Measurements from ENCODE around the gene MYO7B.

The MYO7B gene

GRCh38 chr2:127670055-127670956 lies 134.8 kb downstream of the MYO7B start:
- no peak overlapping the region for H2BK15ac ChIP-seq (ENCODE audit: low read depth, poor library complexity, severe bottlenecking)

GRCh38 chr2:127670957-127671290 lies 135.4 kb downstream of the MYO7B start:
- H4K8ac ChIP-seq (ENCODE audit: low read length): no peak overlapping the region
- H3K23ac ChIP-seq (ENCODE audit: low read length in 2 of 2): no peak overlapping the region
- H3K27ac ChIP-seq (ENCODE audit: low read length, poor library complexity, severe bottlenecking): no peak overlapping the region
- H2BK12ac ChIP-seq (ENCODE audit: low read length in 2 of 2): no peak overlapping the region
- DNase-seq: no peak
- H3K18ac ChIP-seq (ENCODE audit: low read depth in 1 of 2, low read length in 2 of 2): no peak overlapping the region
- no peak overlapping the region for H3K9ac ChIP-seq (ENCODE audit: low read length)
- H3K36me3 ChIP-seq (ENCODE audit: control insufficient read depth in 1 of 2, insufficient read depth in 2 of 2, low read depth in 1 of 2, low read length in 2 of 2): peaks cover 0 to 17% of the 10 kb centered on the region in 2 experiments
- no peak overlapping the region for H3K14ac ChIP-seq (ENCODE audit: low read length in 2 of 2)
- H3K4me3 ChIP-seq (ENCODE audit: insufficient read depth in 1 of 2, low read depth in 1 of 2, low read length in 2 of 2): no peak overlapping the region
- peaks cover 11% of the 10 kb centered on the region for H3K79me1 ChIP-seq (replicated peaks; ENCODE audit: low read length, poor library complexity, severe bottlenecking)
- no peak overlapping the region for H2BK120ac ChIP-seq (ENCODE audit: low read depth, low read length)
- H4K91ac ChIP-seq (ENCODE audit: low read length): no peak overlapping the region
- H3K27me3 ChIP-seq (ENCODE audit: control insufficient read depth in 1 of 2, insufficient read depth in 1 of 2, low read length in 2 of 2): peaks cover 6 to 11% of the 10 kb centered on the region in 2 experiments
- no peak overlapping the region for H2BK15ac ChIP-seq (ENCODE audit: low read depth, poor library complexity, severe bottlenecking)
- H2BK5ac ChIP-seq (ENCODE audit: low read depth, low read length, poor library complexity, severe bottlenecking): no peak overlapping the region
- H2AK5ac ChIP-seq (ENCODE audit: low read length, severe bottlenecking): no peak overlapping the region
- H2AFZ ChIP-seq (ENCODE audit: low read depth, low read length): no peak overlapping the region
- H3K4me2 ChIP-seq (ENCODE audit: low read length, poor library complexity, severe bottlenecking): no peak overlapping the region
- H3K4me1 ChIP-seq (ENCODE audit: control insufficient read depth, insufficient read depth, low read depth, low read length): peaks cover 23% of the 10 kb centered on the region
- WGBS: 100% methylated on average over 2 of the region's 5 CpGs
- H3K9me3 ChIP-seq (ENCODE audit: control insufficient read depth, low read length): peaks cover 3% of the 10 kb centered on the region
- H3K4ac ChIP-seq (ENCODE audit: low read depth in 1 of 2, low read length in 2 of 2): no peak overlapping the region

More at GRCh38 chr2:127670055-127670956, 134.8 kb downstream of the MYO7B start:
- Histone ChIP-seq H2BK120ac (ENCODE audit: low read depth, low read length) (no peak overlapping the region), H4K91ac (ENCODE audit: low read length) (no peak overlapping the region), H2AK5ac (ENCODE audit: low read length, severe bottlenecking) (no peak overlapping the region), H2AFZ (ENCODE audit: low read depth, low read length) (no peak overlapping the region), H3K18ac (ENCODE audit: low read depth in 1 of 2, low read length in 2 of 2) (no peak overlapping the region), H3K79me1 (replicated peaks; ENCODE audit: low read length, poor library complexity, severe bottlenecking) (peaks cover 14% of the 10 kb centered on the region), H3K27me3 (ENCODE audit: control insufficient read depth in 1 of 2, insufficient read depth in 1 of 2, low read length in 2 of 2) (peaks cover 7 to 10% of the 10 kb centered on the region in 2 experiments), H3K27ac (ENCODE audit: low read length, poor library complexity, severe bottlenecking) (no peak overlapping the region), H3K4me3 (ENCODE audit: insufficient read depth in 1 of 2, low read depth in 1 of 2, low read length in 2 of 2) (no peak overlapping the region), H3K36me3 (ENCODE audit: control insufficient read depth in 1 of 2, insufficient read depth in 2 of 2, low read depth in 1 of 2, low read length in 2 of 2) (peaks cover 0 to 17% of the 10 kb centered on the region in 2 experiments), H3K4me2 (ENCODE audit: low read length, poor library complexity, severe bottlenecking) (no peak overlapping the region), H3K14ac (ENCODE audit: low read length in 2 of 2) (no peak overlapping the region), H3K9me3 (ENCODE audit: control insufficient read depth, low read length) (peaks cover 3% of the 10 kb centered on the region), H3K23ac (ENCODE audit: low read length in 2 of 2) (no peak overlapping the region), H2BK12ac (ENCODE audit: low read length in 2 of 2) (no peak overlapping the region), H3K9ac (ENCODE audit: low read length) (no peak overlapping the region), H4K8ac (ENCODE audit: low read length) (no peak overlapping the region), H3K4me1 (ENCODE audit: control insufficient read depth, insufficient read depth, low read depth, low read length) (peaks cover 20% of the 10 kb centered on the region), H3K4ac (ENCODE audit: low read depth in 1 of 2, low read length in 2 of 2) (no peak overlapping the region), H2BK5ac (ENCODE audit: low read depth, low read length, poor library complexity, severe bottlenecking) (no peak overlapping the region)
- WGBS: 92% methylated on average over 8 of the region's 10 CpGs
- no peak for DNase-seq

GRCh38 chr2:127671557-127672302 lies 136.2 kb downstream of the MYO7B start:
- Histone ChIP-seq H3K18ac (ENCODE audit: low read depth in 1 of 2, low read length in 2 of 2) (peak overlapping the region in 1 of 2 experiments; percentile 5), H3K27ac (ENCODE audit: low read length, poor library complexity, severe bottlenecking) (no peak overlapping the region), H2BK120ac (ENCODE audit: low read depth, low read length) (no peak overlapping the region), H2BK15ac (ENCODE audit: low read depth, poor library complexity, severe bottlenecking) (peak overlapping the region; percentile 41), H2BK5ac (ENCODE audit: low read depth, low read length, poor library complexity, severe bottlenecking) (no peak overlapping the region), H3K4me2 (ENCODE audit: low read length, poor library complexity, severe bottlenecking) (no peak overlapping the region), H3K4ac (ENCODE audit: low read depth in 1 of 2, low read length in 2 of 2) (no peak overlapping the region), H3K4me3 (ENCODE audit: insufficient read depth in 1 of 2, low read depth in 1 of 2, low read length in 2 of 2) (no peak overlapping the region), H4K8ac (ENCODE audit: low read length) (no peak overlapping the region), H3K23ac (ENCODE audit: low read length in 2 of 2) (peak overlapping the region in 1 of 2 experiments; percentile 70), H4K91ac (ENCODE audit: low read length) (no peak overlapping the region), H3K4me1 (ENCODE audit: control insufficient read depth, insufficient read depth, low read depth, low read length) (peaks cover 26% of the 10 kb centered on the region), H3K27me3 (ENCODE audit: control insufficient read depth in 1 of 2, insufficient read depth in 1 of 2, low read length in 2 of 2) (peaks cover 4 to 19% of the 10 kb centered on the region in 2 experiments), H3K9me3 (ENCODE audit: control insufficient read depth, low read length) (peaks cover 3% of the 10 kb centered on the region), H3K79me1 (replicated peaks; ENCODE audit: low read length, poor library complexity, severe bottlenecking) (peaks cover 11% of the 10 kb centered on the region), H3K36me3 (ENCODE audit: control insufficient read depth in 1 of 2, insufficient read depth in 2 of 2, low read depth in 1 of 2, low read length in 2 of 2) (peaks cover 0 to 17% of the 10 kb centered on the region in 2 experiments), H3K14ac (ENCODE audit: low read length in 2 of 2) (peak overlapping the region in 1 of 2 experiments; percentile 48), H3K9ac (ENCODE audit: low read length) (no peak overlapping the region), H2AFZ (ENCODE audit: low read depth, low read length) (no peak overlapping the region), H2AK5ac (ENCODE audit: low read length, severe bottlenecking) (no peak overlapping the region), H2BK12ac (ENCODE audit: low read length in 2 of 2) (peak overlapping the region in 1 of 2 experiments; percentile 42)
- DNase-seq: no peak
- 93% methylated on average over 13 of the region's 14 CpGs for WGBS

Measured in mesenchymal stem cell (in vitro differentiated cells and primary cell).